GM23338 (cell line): ENCODE results near the gene GFI1B. TPM values are rescaled to one million over a fixed set of nuclear protein-coding genes. Genes with fewer than 3 reads are reported as not detected.

ENCODE experiments used
- ATAC-seq: fragments of 200-7000 bp; cut with Tn5 transposase; 3 replicates; pipeline ENCODE4 v1.9.1; 2020
- DNase-seq: peaks from one replicate; pipeline ENCODE4 v3.0.0-alpha.2; 2015; ENCODE audit warnings: low spot score
- H2AFZ ChIP-seq: fragments of 200-600 bp; sonication (generic); 2 replicates; pipeline ENCODE4 v1.8.0; 2016; ENCODE audit warnings: antibody characterized with exemption, mild to moderate bottlenecking, moderate library complexity
- H3F3A ChIP-seq: fragments of 200-600 bp; sonication (generic); replicated peaks from 2 replicates; pipeline ENCODE4 v1.8.0; 2017; ENCODE audit warnings: antibody characterized with exemption, mixed run types, low read depth
- H3K27ac ChIP-seq: fragments of 200-600 bp; sonication (generic); 2 replicates; pipeline ENCODE4 v1.6.1; 2016; ENCODE audit warnings: low read depth
- H3K27me3 ChIP-seq: fragments of 200-600 bp; sonication (generic); 2 replicates; pipeline ENCODE4 v1.8.0; 2016; ENCODE audit warnings: mild to moderate bottlenecking, mixed run types, moderate library complexity; ENCODE audit not compliant: insufficient read depth
- H3K36me3 ChIP-seq: fragments of 200-600 bp; sonication (generic); 2 replicates; pipeline ENCODE4 v1.8.0; 2016; ENCODE audit warnings: mild to moderate bottlenecking; ENCODE audit not compliant: insufficient read depth
- H3K4me1 ChIP-seq: fragments of 200-600 bp; sonication (generic); 2 replicates; pipeline ENCODE4 v1.8.0; 2016; ENCODE audit warnings: mild to moderate bottlenecking, moderate library complexity; ENCODE audit not compliant: insufficient read depth
- H3K4me2 ChIP-seq: fragments of 200-600 bp; sonication (generic); 2 replicates; pipeline ENCODE4 v1.7.1; 2017; ENCODE audit warnings: mixed run types
- H3K4me3 ChIP-seq: fragments of 200-600 bp; sonication (generic); 2 replicates; pipeline ENCODE4 v1.6.1; 2016; ENCODE audit warnings: mixed run types
- H3K79me2 ChIP-seq: fragments of 200-600 bp; sonication (generic); replicated peaks from 2 replicates; pipeline ENCODE4 v1.8.0; 2017; ENCODE audit warnings: mild to moderate bottlenecking; ENCODE audit not compliant: insufficient read depth
- H3K9me2 ChIP-seq: fragments of 200-600 bp; sonication (generic); 2 replicates; pipeline ENCODE4 v1.8.0; 2017; ENCODE audit not compliant: insufficient read depth
- H4K20me1 ChIP-seq: fragments of 200-600 bp; sonication (generic); replicated peaks from 2 replicates; pipeline ENCODE4 v1.8.0; 2017; ENCODE audit warnings: mild to moderate bottlenecking; ENCODE audit not compliant: insufficient read depth
- H3K27ac Mint-ChIP-seq: 2 replicates; pipeline ENCODE4 v1.8.0; 2020; ENCODE audit warnings: inconsistent platforms, mild to moderate bottlenecking, moderate library complexity, mixed read lengths
- H3K27me3 Mint-ChIP-seq: 3 replicates; pipeline ENCODE4 v1.8.0; 2022; ENCODE audit warnings: low read depth, mild to moderate bottlenecking, moderate library complexity, mixed read lengths, inconsistent platforms; ENCODE audit not compliant: insufficient read depth, poor library complexity
- H3K36me3 Mint-ChIP-seq: 3 replicates; pipeline ENCODE4 v1.8.0; 2021; ENCODE audit warnings: low read depth, mild to moderate bottlenecking, inconsistent platforms, moderate library complexity, mixed read lengths
- H3K4me1 Mint-ChIP-seq: 3 replicates; pipeline ENCODE4 v1.8.0; 2020; ENCODE audit warnings: mild to moderate bottlenecking, inconsistent platforms, mixed read lengths
- H3K4me3 Mint-ChIP-seq: 3 replicates; pipeline ENCODE4 v1.8.0; 2021; ENCODE audit warnings: moderate library complexity, mild to moderate bottlenecking, inconsistent platforms, mixed read lengths
- H3K9me3 Mint-ChIP-seq: 3 replicates; pipeline ENCODE4 v1.8.0; 2020; ENCODE audit warnings: moderate library complexity, mild to moderate bottlenecking, inconsistent platforms, mixed read lengths
- CREB1 ChIP-seq: fragments of 250-450 bp; sonication (Bioruptor Pico); IDR thresholded peaks from 2 replicates; pipeline ENCODE4 v1.5.0; 2020; ENCODE audit warnings: low read depth, mild to moderate bottlenecking, moderate library complexity
- CTCF ChIP-seq, 2 experiments: fragments of 200-600 bp in 1 of 2; sonication (generic) in 1 of 2; conservative IDR thresholded peaks; 2 replicates each; pipeline versions ENCODE4 v1.5.1 to v1.6.1; 2016 to 2017; ENCODE audit warnings: antibody characterized with exemption in 2 of 2, low read depth in 2 of 2, mild to moderate bottlenecking in 2 of 2, moderate library complexity in 1 of 2
- ETS1 ChIP-seq: IDR thresholded peaks from 2 replicates; pipeline ENCODE4 v1.6.1; 2016; ENCODE audit warnings: antibody characterized with exemption
- EZH2 ChIP-seq: fragments of 200-600 bp; sonication (generic); IDR thresholded peaks from one replicate; pipeline ENCODE4 v1.8.0; 2017; ENCODE audit warnings: antibody characterized with exemption, mild to moderate bottlenecking, low read depth; ENCODE audit not compliant: unreplicated experiment
- EZH2phosphoT487 ChIP-seq: fragments of 200-600 bp; sonication (generic); IDR thresholded peaks from one replicate; pipeline ENCODE4 v1.8.1; 2018; ENCODE audit warnings: antibody characterized with exemption; ENCODE audit not compliant: unreplicated experiment
- JUNB ChIP-seq: IDR thresholded peaks from one replicate; pipeline ENCODE4 v1.6.1; 2016; ENCODE audit warnings: antibody characterized with exemption; ENCODE audit not compliant: unreplicated experiment
- POLR2AphosphoS5 ChIP-seq: IDR thresholded peaks from 2 replicates; pipeline ENCODE4 v1.6.1; 2016; ENCODE audit warnings: antibody characterized with exemption, low read depth
- REST ChIP-seq: IDR thresholded peaks from one replicate; pipeline ENCODE4 v1.6.1; 2018; ENCODE audit warnings: antibody characterized with exemption; ENCODE audit not compliant: unreplicated experiment
- STAT1 ChIP-seq: IDR thresholded peaks from one replicate; pipeline ENCODE4 v1.6.1; 2016; ENCODE audit warnings: antibody characterized with exemption; ENCODE audit not compliant: unreplicated experiment
- ZNF114 ChIP-seq: fragments of 250-450 bp; sonication (Bioruptor Pico); IDR thresholded peaks from 2 replicates; pipeline ENCODE4 v1.5.0; 2020; ENCODE audit warnings: mild to moderate bottlenecking, moderate library complexity
- ZNF331 ChIP-seq: fragments of 250-450 bp; sonication (Bioruptor Pico); IDR thresholded peaks from 2 replicates; pipeline ENCODE4 v1.5.0; 2020; ENCODE audit warnings: low read depth, mild to moderate bottlenecking, moderate library complexity
- ZNF462 ChIP-seq: fragments of 250-450 bp; sonication (Bioruptor Pico); IDR thresholded peaks from 2 replicates; pipeline ENCODE4 v1.5.0; 2020; ENCODE audit warnings: mild to moderate bottlenecking, moderate library complexity
- polyA plus RNA-seq: library from polyadenylated mRNA; unstranded; fragments of >200 nt; fragmentation: Nextera tagmentation; extraction: Ambion mirVana; gene quantifications from 2 replicates; pipeline ENCODE4 v1.2.1, GENCODE V29; 2016
- total RNA-seq: library from RNA; depleted of rRNA; stranded (reverse); fragments of >200 nt; shearing (Covaris generic); gene quantifications from 2 replicates; pipeline ENCODE4 v1.2.3, GENCODE V29; 2014

The GFI1B gene
- total and polyA plus RNA-seq, 2 experiments from 2014 or later = 0.38 TPM; not detected in 1

- Histone ChIP-seq H3K4me3 (no peak overlapping the region), H3F3A (no peaks in the 10 kb centered on the region), H3K36me3 (no peaks in the 10 kb centered on the region), H3K79me2 (no peaks in the 10 kb centered on the region), H4K20me1 (no peaks in the 10 kb centered on the region), H2AFZ (no peak overlapping the region), H3K27ac (no peak overlapping the region), H3K4me1 (no peaks in the 10 kb centered on the region), H3K9me2 (no peaks in the 10 kb centered on the region), H3K4me2 (no peak overlapping the region), H3K27me3 (no peaks in the 10 kb centered on the region)
- Mint-ChIP-seq H3K4me1 (peaks cover 5% of the 10 kb centered on the region; the same call in 2 of the 3 replicates), H3K9me3 (no peaks in the 10 kb centered on the region), H3K4me3 (no peak overlapping the region), H3K27me3 (peaks cover 19% of the 10 kb centered on the region), H3K27ac (no peak overlapping the region), H3K36me3 (no peaks in the 10 kb centered on the region; the same call in 2 of the 3 replicates)
- DNase-seq = no peak
- ATAC-seq = no peak
- no peak for TF ChIP-seq POLR2AphosphoS5
- TF ChIP-seq ZNF114 (CRISPR knock-in tag) = no peak
- TF ChIP-seq ZNF462 (CRISPR knock-in tag) = no peak
- TF ChIP-seq CTCF (conservative IDR thresholded peaks at IDR 0.05; ENCODE audit: low read depth in 2 of 2) = no peak
- TF ChIP-seq EZH2 = no peak
- TF ChIP-seq ETS1 = no peak
- TF ChIP-seq EZH2phosphoT487 = no peak
- TF ChIP-seq REST = no peak
- no peak for TF ChIP-seq JUNB
- TF ChIP-seq STAT1 = no peak
- TF ChIP-seq CREB1 (CRISPR knock-in tag) = no peak
- TF ChIP-seq ZNF331 = no peak
Observed at GRCh38 chr9:132986640-132987620, 8.4 kb downstream of the GFI1B start.
